HG03139 (cell line): ENCODE data around the gene ABCA13.

Experiments
- ATAC-seq: cut with Tn5 transposase; IDR thresholded peaks from one replicate; pipeline ENCODE4 v1.9.1; 2021; ENCODE audit not compliant: unreplicated experiment

The ABCA13 gene

GRCh38 chr7:48242846-48243245 lies 71.6 kb downstream of the ABCA13 start:
- ATAC-seq: no peak

GRCh38 chr7:48244864-48245271 lies 73.6 kb downstream of the ABCA13 start:
- no peak for ATAC-seq

DNA sequence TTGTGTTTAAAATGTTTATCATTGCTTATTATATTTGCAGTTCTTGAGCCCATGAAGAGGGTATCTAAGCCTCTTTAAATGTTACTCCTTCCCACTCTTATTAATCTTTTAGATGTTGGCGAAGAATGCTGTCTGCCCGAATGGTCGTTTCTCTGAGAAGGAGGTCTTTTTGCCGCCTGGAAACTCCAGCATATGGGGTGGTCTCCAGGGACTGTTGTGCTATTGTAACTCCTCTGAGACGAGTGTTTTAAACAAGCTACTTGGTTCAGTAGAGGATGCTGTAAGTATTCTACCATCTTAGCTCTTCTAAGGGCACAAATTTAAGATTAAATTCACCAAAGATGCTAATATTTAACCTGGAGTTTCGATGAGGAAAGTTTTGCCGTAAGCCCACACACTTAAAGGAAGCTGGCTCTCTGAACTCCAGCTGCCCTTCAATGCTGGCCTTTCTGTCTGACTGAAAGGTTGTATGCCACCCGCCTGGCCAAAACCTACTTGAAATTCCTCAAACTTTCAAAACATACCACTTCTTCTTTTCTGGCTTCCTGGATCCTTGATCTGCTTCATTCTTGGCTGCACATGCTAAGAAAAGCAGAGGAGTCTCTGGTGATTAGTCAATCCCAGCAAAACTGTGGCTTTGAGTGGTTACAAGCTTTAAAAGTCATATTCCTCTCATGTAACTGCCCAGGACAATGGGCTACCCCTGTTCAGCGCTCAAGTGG lies 74.7 kb downstream of the ABCA13 start:
- peak; percentile 69 for ATAC-seq

GRCh38 chr7:48249166-48249565 lies 77.9 kb downstream of the ABCA13 start:
- ATAC-seq: no peak

GRCh38 chr7:48250441-48250951 lies 79.2 kb downstream of the ABCA13 start:
- no peak for ATAC-seq

- peak; percentile 92 for ATAC-seq
Observed at GRCh38 chr7:48251766-48252165, 80.5 kb downstream of the ABCA13 start.

- ATAC-seq: no peak
Observed at GRCh38 chr7:48252995-48253394, 81.7 kb downstream of the ABCA13 start.

DNA sequence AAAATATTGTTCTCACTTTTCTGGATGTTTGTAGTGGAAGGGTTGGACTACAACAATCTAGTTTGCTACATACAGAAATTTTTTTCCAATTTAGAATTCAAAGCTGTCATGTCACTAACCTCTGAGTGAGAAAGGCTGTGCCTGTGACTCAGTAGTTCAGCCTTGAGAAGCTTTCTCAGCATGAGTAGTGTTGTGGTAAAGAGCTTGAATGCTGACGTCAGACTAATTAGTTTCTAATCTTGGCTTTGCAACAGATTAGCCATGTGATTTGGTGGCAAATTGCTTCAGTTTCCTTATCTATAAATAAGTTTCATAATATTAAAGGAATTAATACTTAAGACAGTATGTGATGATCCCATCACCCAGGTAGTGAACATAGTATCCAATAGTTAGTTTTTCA lies 83.8 kb downstream of the ABCA13 start:
- ATAC-seq: no peak

GRCh38 chr7:48259463-48260280 lies 88.4 kb downstream of the ABCA13 start:
- ATAC-seq: no peak

DNA sequence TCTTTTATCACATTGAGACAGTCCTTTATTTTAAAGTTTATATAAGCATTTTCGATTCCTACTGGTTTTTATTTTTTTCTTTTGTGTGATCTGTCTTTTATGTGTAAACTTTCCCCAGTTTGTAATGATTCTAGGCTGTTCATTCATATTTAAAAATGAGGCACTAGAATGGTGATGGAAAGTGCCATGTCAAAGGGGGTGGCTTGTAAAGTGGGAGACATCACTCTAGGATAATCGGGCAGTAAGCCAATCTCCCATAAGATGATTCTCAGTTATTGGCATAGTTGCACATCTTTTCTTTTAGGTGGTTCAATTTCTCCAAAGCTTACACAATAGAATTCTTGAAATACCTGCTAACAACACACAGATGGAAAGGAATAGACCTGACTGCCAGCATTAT lies 90.4 kb downstream of the ABCA13 start:
- ATAC-seq: no peak

DNA sequence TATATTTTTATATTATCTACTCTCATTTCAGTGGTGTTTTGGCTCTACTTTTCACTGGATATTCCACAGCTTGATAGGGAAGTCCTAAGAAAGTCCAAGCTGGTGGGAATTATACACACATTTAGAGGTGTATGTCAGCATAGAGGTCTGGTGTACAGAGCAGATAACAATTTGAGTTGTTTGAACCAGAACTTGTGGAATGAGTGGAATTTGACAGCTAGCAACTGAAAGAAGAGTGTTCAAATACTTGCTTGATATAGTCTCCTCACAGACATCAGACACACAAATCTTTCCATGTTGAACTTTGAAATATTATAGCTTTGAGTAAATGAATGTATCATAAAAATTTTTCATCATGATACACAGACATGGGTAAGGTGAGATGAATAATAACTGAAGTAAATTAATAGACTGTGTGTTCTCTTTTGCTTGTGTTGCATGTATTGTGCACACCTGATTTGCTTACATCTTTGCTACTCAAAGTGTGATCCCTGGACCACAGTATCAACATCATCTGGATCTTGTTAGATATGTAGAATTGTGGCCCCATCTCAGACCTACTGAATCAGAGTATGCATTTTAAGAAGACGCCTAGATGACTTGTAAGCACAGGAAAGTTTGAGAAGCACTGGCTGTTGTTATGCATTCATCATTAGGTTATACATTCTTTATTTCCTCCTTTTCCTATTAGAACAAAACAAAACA lies 91.5 kb downstream of the ABCA13 start:
- ATAC-seq: no peak

- ATAC-seq: no peak
Observed at GRCh38 chr7:48263311-48263650, 92.0 kb downstream of the ABCA13 start.

DNA sequence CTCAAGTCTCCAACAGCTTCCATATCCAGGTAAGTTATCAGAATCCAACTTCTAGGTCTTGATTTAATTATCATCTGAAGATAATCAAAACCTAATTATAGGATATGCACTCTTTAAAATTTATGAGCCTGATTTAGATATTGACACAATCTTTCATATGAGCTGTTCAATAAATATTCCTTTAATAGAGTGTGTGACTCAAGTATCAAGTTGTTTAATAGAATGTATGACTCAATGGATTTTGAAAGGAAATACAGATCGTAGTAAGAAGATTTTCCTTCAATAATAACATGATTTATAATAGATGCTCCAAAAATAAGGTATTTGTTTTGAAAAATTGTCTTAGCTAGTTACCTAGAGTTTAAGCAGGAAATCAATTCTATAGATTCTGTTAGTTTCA lies 97.8 kb downstream of the ABCA13 start:
- ATAC-seq: no peak

DNA sequence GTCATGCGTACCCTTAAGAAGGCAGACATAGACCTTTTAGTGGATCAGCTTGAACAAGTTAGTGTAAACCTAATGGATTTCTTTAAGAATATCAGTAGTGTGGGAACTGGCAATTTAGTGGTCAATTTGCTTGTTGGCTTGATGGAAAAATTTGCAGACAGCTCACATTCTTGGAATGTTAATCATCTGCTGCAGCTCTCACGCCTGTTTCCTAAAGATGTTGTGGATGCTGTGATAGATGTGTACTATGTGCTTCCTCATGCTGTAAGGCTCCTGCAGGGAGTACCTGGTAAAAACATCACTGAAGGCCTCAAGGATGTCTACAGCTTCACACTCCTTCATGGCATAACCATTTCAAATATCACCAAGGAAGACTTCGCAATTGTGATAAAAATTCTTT lies 103.4 kb downstream of the ABCA13 start:
- no peak for ATAC-seq

DNA sequence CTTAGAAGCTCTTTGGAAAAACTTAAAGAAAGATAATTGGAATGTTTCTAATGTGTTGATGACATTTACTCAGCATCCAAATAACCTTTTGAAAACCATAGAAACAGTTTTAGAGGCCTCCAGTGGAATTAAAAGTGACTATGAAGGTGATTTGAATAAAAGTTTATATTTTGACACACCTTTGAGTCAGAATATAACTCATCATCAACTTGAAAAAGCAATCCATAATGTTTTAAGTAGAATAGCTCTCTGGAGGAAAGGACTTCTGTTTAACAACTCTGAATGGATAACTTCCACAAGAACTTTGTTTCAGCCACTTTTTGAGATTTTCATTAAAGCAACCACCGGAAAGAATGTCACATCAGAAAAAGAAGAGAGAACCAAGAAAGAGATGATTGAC lies 108.2 kb downstream of the ABCA13 start:
- no peak for ATAC-seq

- ATAC-seq: no peak
Observed at GRCh38 chr7:48280100-48280499, 108.8 kb downstream of the ABCA13 start.

DNA sequence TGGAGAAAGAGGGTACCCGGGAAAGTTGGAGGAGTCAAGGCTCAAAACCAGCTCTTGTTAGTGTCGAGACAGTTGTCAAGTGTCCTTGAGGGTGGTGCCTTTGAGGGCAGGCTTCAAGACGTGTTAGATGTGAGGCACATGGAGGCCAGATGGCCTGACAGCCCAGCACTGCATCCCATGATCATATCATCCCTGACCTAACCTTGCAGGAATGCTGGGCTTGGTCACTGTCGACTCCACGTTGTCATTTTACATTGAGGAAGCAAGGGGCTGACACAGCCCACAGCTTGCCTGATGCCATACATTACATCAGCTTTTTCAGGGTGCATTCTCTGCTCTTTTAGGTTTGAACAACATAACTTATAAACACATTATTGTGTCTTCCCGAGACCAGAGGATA lies 114.1 kb downstream of the ABCA13 start:
- no peak for ATAC-seq

GRCh38 chr7:48286836-48287235 lies 115.6 kb downstream of the ABCA13 start:
- no peak for ATAC-seq

DNA sequence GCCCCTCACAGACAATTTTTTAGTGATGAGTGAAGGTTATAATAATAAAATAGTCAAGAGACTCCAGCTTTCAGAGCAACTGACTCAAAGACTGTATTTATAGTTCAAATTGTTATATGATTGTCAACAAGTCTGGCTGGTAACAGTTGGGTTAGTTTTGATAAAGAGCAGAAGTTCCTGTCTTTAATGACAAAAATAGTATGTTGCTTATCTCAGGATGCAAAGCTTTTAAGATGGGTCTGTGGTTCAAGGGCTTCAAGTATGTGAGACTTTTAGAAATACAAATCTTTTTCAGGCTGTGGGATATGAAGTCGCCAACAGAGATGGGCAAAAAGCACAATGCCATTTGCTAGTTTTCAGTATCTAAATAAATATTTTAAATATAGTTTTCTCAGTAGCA lies 118.4 kb downstream of the ABCA13 start:
- no peak for ATAC-seq

DNA sequence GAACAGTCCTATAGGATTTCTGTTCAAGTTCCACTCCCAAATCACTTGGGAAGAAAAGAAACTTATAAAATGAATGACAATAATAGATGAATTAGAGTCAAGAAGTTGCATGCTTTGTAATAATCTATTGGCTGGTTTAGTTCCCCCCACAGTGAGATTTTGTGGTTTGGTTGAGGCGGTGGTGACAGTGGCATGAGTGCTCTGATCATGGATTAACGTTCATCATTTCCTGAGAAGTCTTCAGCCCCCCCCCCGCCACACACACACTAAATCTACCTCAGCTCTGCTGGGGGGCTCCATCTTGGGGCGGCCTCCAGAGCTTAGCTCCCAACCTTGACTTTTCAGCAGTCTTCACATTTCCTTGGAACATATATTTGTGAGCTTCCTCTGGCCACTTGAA lies 121.7 kb downstream of the ABCA13 start:
- ATAC-seq: no peak

DNA sequence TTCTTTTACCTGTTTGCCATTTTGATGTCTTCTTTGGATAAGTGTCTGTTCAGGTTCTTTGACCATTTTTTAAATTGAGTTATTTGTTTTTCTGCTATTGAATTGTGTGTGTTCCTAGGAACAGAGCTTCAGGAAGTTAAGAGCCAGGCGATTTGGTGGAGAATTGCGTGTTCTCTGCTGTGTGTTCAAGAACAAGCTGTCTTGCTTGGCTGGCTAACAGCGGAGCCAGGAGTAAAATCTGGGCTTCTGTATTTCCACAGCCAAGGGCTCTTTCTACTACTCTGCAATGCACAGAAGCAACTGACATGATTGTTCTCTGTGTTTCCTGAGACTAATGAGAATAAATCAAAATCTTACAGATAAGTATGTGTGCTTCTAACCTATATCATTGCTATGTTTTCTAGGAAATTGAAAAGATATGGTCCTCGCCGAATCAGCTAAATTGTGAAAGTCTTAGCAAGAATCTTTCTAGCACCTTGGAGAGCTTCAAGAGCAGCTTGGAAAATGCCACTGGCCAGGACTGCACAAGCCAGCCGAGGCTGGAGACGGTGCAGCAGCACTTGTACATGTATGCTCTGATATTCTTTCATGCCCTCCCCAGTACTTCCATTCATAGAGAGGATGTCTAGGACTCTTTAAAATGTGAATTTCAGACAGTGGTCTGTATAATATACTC lies 124.2 kb downstream of the ABCA13 start:
- no peak for ATAC-seq
